Measurements from ENCODE around the gene MYO9A. TPM values are rescaled to one million over a fixed set of nuclear protein-coding genes. Genes with fewer than 3 reads are reported as not detected.

The MYO9A gene
- total RNA-seq, 1 donor from 2014 or later, result 39.2 TPM

DNA sequence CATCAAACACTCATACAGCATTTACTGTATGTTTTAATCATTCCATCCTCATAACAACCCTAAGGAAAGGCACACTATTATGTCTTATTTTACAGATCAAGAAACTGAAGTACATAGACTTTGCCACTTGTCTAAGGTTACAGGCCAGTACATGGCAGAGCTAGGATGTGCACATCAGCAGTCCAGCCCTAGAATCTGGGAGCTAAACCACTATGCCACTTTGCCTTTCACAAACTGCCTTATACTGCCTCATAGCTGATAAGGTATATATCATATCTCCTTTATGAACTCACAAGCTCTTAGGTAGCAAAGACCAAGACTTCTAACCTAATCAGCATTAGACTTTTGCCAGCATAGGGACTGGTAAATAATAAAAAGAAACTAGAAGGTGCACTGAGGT is 49.1 kb downstream of the MYO9A start:
- Mint-ChIP-seq H3K4me1 (ENCODE audit: unreplicated experiment) (no peaks in the 10 kb centered on the region), H3K36me3 (ENCODE audit: low read depth, unreplicated experiment) (no peaks in the 10 kb centered on the region), H3K9me3 (ENCODE audit: unreplicated experiment) (no peaks in the 10 kb centered on the region), H3K27me3 (ENCODE audit: unreplicated experiment) (peaks cover 2% of the 10 kb centered on the region), H3K27ac (ENCODE audit: unreplicated experiment) (no peak overlapping the region), H3K4me3 (ENCODE audit: unreplicated experiment) (no peak overlapping the region)
- DNase-seq (ENCODE audit: low spot score), result no peak
- TF ChIP-seq CTCF (IDR thresholded peaks at IDR 0.05; ENCODE audit: unreplicated experiment), result no peak

- no peak overlapping the region for H3K27ac Mint-ChIP-seq (ENCODE audit: unreplicated experiment)
- no peaks in the 10 kb centered on the region for H3K36me3 Mint-ChIP-seq (ENCODE audit: low read depth, unreplicated experiment)
- H3K27me3 Mint-ChIP-seq (ENCODE audit: unreplicated experiment), result no peaks in the 10 kb centered on the region
- H3K9me3 Mint-ChIP-seq (ENCODE audit: unreplicated experiment), result no peaks in the 10 kb centered on the region
- no peak overlapping the region for H3K4me3 Mint-ChIP-seq (ENCODE audit: unreplicated experiment)
- no peak for TF ChIP-seq CTCF (IDR thresholded peaks at IDR 0.05; ENCODE audit: unreplicated experiment)
- no peak for DNase-seq (ENCODE audit: low spot score)
- H3K4me1 Mint-ChIP-seq (ENCODE audit: unreplicated experiment), result no peaks in the 10 kb centered on the region
These were observed 52.1 kb downstream of the MYO9A start for GRCh38 chr15:72065801-72066200.

DNA sequence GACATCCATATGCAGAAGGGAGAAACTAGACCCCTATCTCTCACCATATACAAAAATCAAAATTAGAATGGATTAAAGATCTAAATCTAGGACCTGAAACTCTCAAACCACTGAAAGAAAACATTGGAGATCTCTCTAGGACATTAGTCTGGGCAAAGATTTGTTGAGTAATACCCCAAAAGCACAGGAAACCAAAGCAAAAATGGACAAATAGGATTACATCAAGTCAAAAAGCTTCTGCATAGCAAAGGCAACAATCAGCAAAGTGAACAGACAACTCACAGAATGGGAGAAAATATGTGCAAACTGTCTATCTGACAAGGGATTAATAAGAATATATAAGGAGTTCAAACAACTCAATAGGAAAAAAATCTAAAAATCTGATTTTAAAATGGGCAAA is 54.8 kb downstream of the MYO9A start:
- Mint-ChIP-seq H3K4me1 (ENCODE audit: unreplicated experiment) (no peaks in the 10 kb centered on the region), H3K9me3 (ENCODE audit: unreplicated experiment) (no peaks in the 10 kb centered on the region), H3K4me3 (ENCODE audit: unreplicated experiment) (no peak overlapping the region), H3K27me3 (ENCODE audit: unreplicated experiment) (no peaks in the 10 kb centered on the region), H3K27ac (ENCODE audit: unreplicated experiment) (no peak overlapping the region), H3K36me3 (ENCODE audit: low read depth, unreplicated experiment) (no peaks in the 10 kb centered on the region)
- TF ChIP-seq CTCF (IDR thresholded peaks at IDR 0.05; ENCODE audit: unreplicated experiment), result no peak
- no peak for DNase-seq (ENCODE audit: low spot score)

- TF ChIP-seq CTCF (IDR thresholded peaks at IDR 0.05; ENCODE audit: unreplicated experiment), result no peak
- H3K4me1 Mint-ChIP-seq (ENCODE audit: unreplicated experiment), result no peaks in the 10 kb centered on the region
- no peaks in the 10 kb centered on the region for H3K9me3 Mint-ChIP-seq (ENCODE audit: unreplicated experiment)
- no peak overlapping the region for H3K27ac Mint-ChIP-seq (ENCODE audit: unreplicated experiment)
- no peaks in the 10 kb centered on the region for H3K36me3 Mint-ChIP-seq (ENCODE audit: low read depth, unreplicated experiment)
- H3K27me3 Mint-ChIP-seq (ENCODE audit: unreplicated experiment), result no peaks in the 10 kb centered on the region
- H3K4me3 Mint-ChIP-seq (ENCODE audit: unreplicated experiment), result no peak overlapping the region
- DNase-seq (ENCODE audit: low spot score), result no peak
These were observed 55.6 kb downstream of the MYO9A start for GRCh38 chr15:72062319-72062718.

GRCh38 chr15:72060687-72061250 is 57.2 kb downstream of the MYO9A start:
- DNase-seq (ENCODE audit: low spot score), result no peak
- H3K9me3 Mint-ChIP-seq (ENCODE audit: unreplicated experiment), result no peaks in the 10 kb centered on the region
- no peak for TF ChIP-seq CTCF (IDR thresholded peaks at IDR 0.05; ENCODE audit: unreplicated experiment)
- H3K4me1 Mint-ChIP-seq (ENCODE audit: unreplicated experiment), result no peaks in the 10 kb centered on the region
- no peak overlapping the region for H3K27ac Mint-ChIP-seq (ENCODE audit: unreplicated experiment)
- no peaks in the 10 kb centered on the region for H3K27me3 Mint-ChIP-seq (ENCODE audit: unreplicated experiment)
- H3K36me3 Mint-ChIP-seq (ENCODE audit: low read depth, unreplicated experiment), result no peaks in the 10 kb centered on the region
- H3K4me3 Mint-ChIP-seq (ENCODE audit: unreplicated experiment), result no peak overlapping the region

All from endothelial cell (in vitro differentiated cells).